Panc1 (cell line): ENCODE measurements around the gene COL23A1. TPM values are rescaled to one million over a fixed set of nuclear protein-coding genes. Genes with fewer than 3 reads are reported as not detected.

Source experiments
- ATAC-seq: fragments of 200-7000 bp; cut with Tn5 transposase; 2 replicates; pipeline ENCODE4 v1.9.1; 2020; ENCODE audit warnings: mild to moderate bottlenecking, moderate library complexity
- BruUV-seq: library from RNA; stranded (reverse); fragments of 400-500 nt; replicated peaks from 2 replicates; lab custom pipeline; 2021; lab: Mats Ljungman, UMichigan
- CTCF ChIA-PET: fragments of 300-600 bp; sonication (Branson Sonifier 250); formaldehyde crosslinking; loops from one replicate; lab custom pipeline; 2022; ENCODE audit warnings: antibody characterized with exemption; lab: Charles Lee
- POLR2A ChIA-PET: fragments of 300-600 bp; sonication (Branson Sonifier 250); formaldehyde crosslinking; loops from one replicate; lab custom pipeline; 2022; ENCODE audit warnings: antibody characterized with exemption; lab: Charles Lee
- DNase-seq: peaks from one replicate; pipeline ENCODE4 v3.0.0-alpha.2; 2010; ENCODE audit warnings: low read depth, low spot score
- H3K27ac ChIP-seq: 2 replicates; pipeline ENCODE4 v1.5.1; 2011; ENCODE audit warnings: mild to moderate bottlenecking, low read length, inconsistent platforms
- H3K27me3 ChIP-seq: fragments of 200-500 bp; sonication (Bioruptor generic); 2 replicates; pipeline ENCODE4 v1.6.0; 2014; ENCODE audit warnings: low read length, inconsistent platforms; ENCODE audit not compliant: control insufficient read depth, insufficient read depth
- H3K36me3 ChIP-seq: fragments of 200-500 bp; sonication (Bioruptor generic); 2 replicates; pipeline ENCODE4 v1.5.1; 2014; ENCODE audit warnings: inconsistent platforms, mild to moderate bottlenecking, low read length, moderate library complexity; ENCODE audit not compliant: control insufficient read depth, insufficient read depth
- H3K4me1 ChIP-seq: 2 replicates; pipeline ENCODE4 v1.5.1; 2011; ENCODE audit warnings: inconsistent platforms, mild to moderate bottlenecking, low read length, moderate library complexity; ENCODE audit not compliant: control insufficient read depth, insufficient read depth
- H3K4me3 ChIP-seq, 2 experiments: 2 replicates each; pipeline ENCODE4 v1.5.1; 2011 to 2012; ENCODE audit warnings: low read depth in 2 of 2, low read length in 2 of 2, mild to moderate bottlenecking in 2 of 2, inconsistent platforms in 1 of 2, moderate library complexity in 1 of 2
- H3K9me3 ChIP-seq: fragments of 200-500 bp; sonication (Bioruptor generic); 2 replicates; pipeline ENCODE4 v1.5.1; 2014; ENCODE audit warnings: low read depth, mild to moderate bottlenecking, inconsistent platforms, low read length, moderate library complexity; ENCODE audit not compliant: control insufficient read depth, insufficient read depth
- CTCF ChIP-seq: fragments of 450-650 bp; IDR thresholded peaks from 2 replicates; pipeline ENCODE4 v1.5.1; 2017; ENCODE audit warnings: mild to moderate bottlenecking
- POLR2AphosphoS5 ChIP-seq: IDR thresholded peaks from 2 replicates; pipeline ENCODE4 v1.6.1; 2012; ENCODE audit warnings: mild to moderate bottlenecking, low read depth, low read length, moderate library complexity
- REST ChIP-seq, 2 experiments: IDR thresholded peaks; 2 replicates each; pipeline ENCODE4 v1.6.1; 2011 to 2012; ENCODE audit warnings: low read depth in 2 of 2, control low read depth in 1 of 2, low read length in 1 of 2, mild to moderate bottlenecking in 1 of 2, moderate library complexity in 1 of 2; ENCODE audit not compliant: insufficient read depth in 1 of 2
- SIN3A ChIP-seq: IDR thresholded peaks from 2 replicates; pipeline ENCODE4 v1.6.1; 2012; ENCODE audit warnings: low read depth, mild to moderate bottlenecking, low read length, moderate library complexity, borderline replicate concordance; ENCODE audit not compliant: insufficient read depth
- TCF7L2 ChIP-seq: IDR thresholded peaks from 2 replicates; pipeline ENCODE4 v1.6.1; 2011; ENCODE audit warnings: mild to moderate bottlenecking, low read depth, low read length, inconsistent platforms
- in situ Hi-C: cut with HindIII; loops from 2 replicates; pipeline ENCODE4 v1.10.0; 2016; ENCODE audit warnings: low sequenced_read_pairs, low pct_unique_long_range_greater_than_20kb
- intact Hi-C: fragments of 100-400 bp; cut with micrococcal nuclease; formaldehyde crosslinking; loops from one replicate; pipeline ENCODE4 v1.10.0; 2022; ENCODE audit not compliant: unreplicated experiment
- total RNA-seq: library from RNA; stranded (reverse); gene quantifications from one replicate; pipeline ENCODE4 v1.2.1, GENCODE V29; 2021; ENCODE audit not compliant: unreplicated experiment

The COL23A1 gene
- total RNA-seq, 1 experiment from 2014 or later, result 0.05 TPM

GRCh38 chr5:178381206-178381605 lies 209.0 kb downstream of the COL23A1 start:
- H3K27ac ChIP-seq, result no peak overlapping the region
- DNase-seq (no peak), ATAC-seq (no peak)
- no peaks in the 10 kb centered on the region for H3K27me3 ChIP-seq
- no TSS peak for BruUV-seq
- H3K4me1 ChIP-seq, result no peaks in the 10 kb centered on the region
- ChIA-PET POLR2A (interaction anchor here (0.7 kb wide), 1 partner anchor 388 kb away, joined by 14 read pairs; no protein-coding TSS in a partner anchor), CTCF (no interaction called here)
- H3K4me3 ChIP-seq, result no peak overlapping the region
- H3K36me3 ChIP-seq, result no peaks in the 10 kb centered on the region
- no peaks in the 10 kb centered on the region for H3K9me3 ChIP-seq
- intact Hi-C loops (no loop called here), in situ Hi-C loops (no loop called here)
- no peak for TF ChIP-seq CTCF
- TF ChIP-seq REST (IDR thresholded peaks at IDR 0.05; ENCODE audit: insufficient read depth in 1 of 2, low read depth in 2 of 2, low read length in 1 of 2), result no peak
- no peak for TF ChIP-seq SIN3A
- no peak for TF ChIP-seq TCF7L2
- TF ChIP-seq POLR2AphosphoS5, result no peak

- Histone ChIP-seq H3K4me3 (no peak overlapping the region), H3K4me1 (no peaks in the 10 kb centered on the region), H3K27me3 (no peaks in the 10 kb centered on the region), H3K9me3 (no peaks in the 10 kb centered on the region), H3K27ac (no peak overlapping the region), H3K36me3 (no peaks in the 10 kb centered on the region)
- BruUV-seq, result no TSS peak
- DNase-seq, result no peak
- intact Hi-C loops, result no loop called here
- no peak for ATAC-seq
- ChIA-PET POLR2A (no interaction called here), CTCF (no interaction called here)
- in situ Hi-C loops, result no loop called here
- TF ChIP-seq POLR2AphosphoS5 (no peak), SIN3A (no peak), TCF7L2 (no peak), REST (IDR thresholded peaks at IDR 0.05; ENCODE audit: insufficient read depth in 1 of 2, low read depth in 2 of 2, low read length in 1 of 2) (no peak), CTCF (no peak)
Measured at GRCh38 chr5:178380541-178381074, 209.6 kb downstream of the COL23A1 start.
